ENCODE results near the gene ATPAF2. TPM values are rescaled to one million over a fixed set of nuclear protein-coding genes. Genes with fewer than 3 reads are reported as not detected.

Gene ATPAF2
- polyA plus RNA-seq, 1 donor, result 29.5 TPM

- no peak for DNase-seq
These were observed 51.6 kb downstream of the ATPAF2 start for GRCh38 chr17:17987187-17987896.

GRCh38 chr17:17985555-17985954 lies 53.4 kb downstream of the ATPAF2 start:
- DNase-seq, result no peak

- no peak for DNase-seq
These were observed 53.8 kb downstream of the ATPAF2 start for GRCh38 chr17:17985153-17985552.

GRCh38 chr17:17983776-17984175 lies 55.2 kb downstream of the ATPAF2 start:
- no peak for DNase-seq

GRCh38 chr17:17983376-17983775 lies 55.6 kb downstream of the ATPAF2 start:
- DNase-seq, result no peak

- no peak for DNase-seq
These were observed 56.2 kb downstream of the ATPAF2 start for GRCh38 chr17:17982801-17983200.

GRCh38 chr17:17981330-17981729 lies 57.6 kb downstream of the ATPAF2 start:
- no peak for DNase-seq

- no peak for DNase-seq
These were observed 59.2 kb downstream of the ATPAF2 start for GRCh38 chr17:17979778-17980177.

GRCh38 chr17:17978481-17979424 lies 60.2 kb downstream of the ATPAF2 start:
- no peak for DNase-seq

- DNase-seq, result no peak
These were observed 61.9 kb downstream of the ATPAF2 start for GRCh38 chr17:17976931-17977570.

- no peak for DNase-seq
These were observed 63.5 kb downstream of the ATPAF2 start for GRCh38 chr17:17975436-17975835.

- DNase-seq, result no peak
These were observed 66.1 kb downstream of the ATPAF2 start for GRCh38 chr17:17972952-17973254.

GRCh38 chr17:17972126-17972951 lies 66.6 kb downstream of the ATPAF2 start, which contains the start of the genes DRC3 and TOM1L2:
Gene DRC3 (plus strand): TSS chr17:17972862. CDS start chr17:17977599, 4,737 bp downstream.
Gene TOM1L2 (minus strand): TSS chr17:17972400. CDS start chr17:17972313, 87 bp downstream.
- DNase-seq, result peak; percentile 100

- no peak for DNase-seq
These were observed 67.4 kb downstream of the ATPAF2 start for GRCh38 chr17:17971431-17972125.

GRCh38 chr17:17970699-17971430 lies 68.1 kb downstream of the ATPAF2 start:
- no peak for DNase-seq

Other genes starting within 250 kb of the ATPAF2 start
- gene SREBF1, start 202.2 kb downstream of the ATPAF2 start, polyA plus RNA-seq (ENCODE audit: insufficient read length), result 37.7 TPM
- 47.2 TPM for gene TOM1L2, start 66.8 kb downstream of the ATPAF2 start, polyA plus RNA-seq (ENCODE audit: insufficient read length)
- 26.9 TPM for gene DRC3, start 66.3 kb downstream of the ATPAF2 start, polyA plus RNA-seq (ENCODE audit: insufficient read length)
- 14.0 TPM for gene GID4, start 240 bp upstream of the ATPAF2 start, polyA plus RNA-seq (ENCODE audit: insufficient read length)
- gene DRG2, start 48.8 kb upstream of the ATPAF2 start, polyA plus RNA-seq (ENCODE audit: insufficient read length), result 37.2 TPM
- 3.9 TPM for gene MYO15A, start 69.6 kb upstream of the ATPAF2 start, polyA plus RNA-seq (ENCODE audit: insufficient read length)
- 64.8 TPM for gene ALKBH5, start 144.7 kb upstream of the ATPAF2 start, polyA plus RNA-seq (ENCODE audit: insufficient read length)
- 28.4 TPM for gene LLGL1, start 186.5 kb upstream of the ATPAF2 start, polyA plus RNA-seq (ENCODE audit: insufficient read length)
- gene FLII, start 219.6 kb upstream of the ATPAF2 start, polyA plus RNA-seq (ENCODE audit: insufficient read length), result 150 TPM
- gene MIEF2, start 221.5 kb upstream of the ATPAF2 start, polyA plus RNA-seq (ENCODE audit: insufficient read length), result 13.6 TPM

All from left kidney (tissue), 2 donors.